HepG2 (cell line): Measurements from ENCODE around the gene GSK3A. TPM values are rescaled to one million over a fixed set of nuclear protein-coding genes. Genes with fewer than 3 reads are reported as not detected.

Source experiments
- ARHGAP35 ChIP-seq: sonication (generic); formaldehyde crosslinking; IDR thresholded peaks from 2 replicates; pipeline ENCODE4 v1.9.0; 2022; ENCODE audit warnings: mild to moderate bottlenecking, inconsistent platforms, moderate library complexity, missing genetic modification reagents, borderline replicate concordance
- ATF1 ChIP-seq: IDR thresholded peaks from 2 replicates; pipeline ENCODE4 v1.6.1; 2016; ENCODE audit warnings: mild to moderate bottlenecking, control low read depth
- GTF3A ChIP-seq: sonication (generic); formaldehyde crosslinking; conservative IDR thresholded peaks from 2 replicates; pipeline ENCODE4 v1.4.0; 2020; ENCODE audit warnings: mild to moderate bottlenecking, missing genetic modification reagents
- HOXA9 ChIP-seq: sonication (generic); formaldehyde crosslinking; IDR thresholded peaks from 2 replicates; pipeline ENCODE4 v1.8.1; 2022; ENCODE audit warnings: missing genetic modification reagents, mild to moderate bottlenecking, moderate library complexity, borderline replicate concordance
- MAF1 ChIP-seq: sonication (generic); formaldehyde crosslinking; IDR thresholded peaks from 2 replicates; pipeline ENCODE4 v1.5.0; 2020; ENCODE audit warnings: missing genetic modification reagents, borderline replicate concordance
- MIER3 ChIP-seq: IDR thresholded peaks from 2 replicates; pipeline ENCODE4 v1.6.1; 2016; ENCODE audit warnings: missing compliant biosample characterization, borderline replicate concordance
- NFE2L2 ChIP-seq: fragments of 150-350 bp; IDR thresholded peaks from 2 replicates; pipeline ENCODE4 v1.6.1; 2014; ENCODE audit warnings: low read length
- ONECUT2 ChIP-seq: sonication (generic); formaldehyde crosslinking; IDR thresholded peaks from 2 replicates; pipeline ENCODE4 v1.4.0; 2020; ENCODE audit warnings: missing genetic modification reagents
- POLR2AphosphoS2 ChIP-seq: IDR thresholded peaks from 2 replicates; pipeline ENCODE4 v1.6.1; 2011; ENCODE audit warnings: low read depth, low read length, improper control_type of control experiment
- RFXANK ChIP-seq: IDR thresholded peaks from 2 replicates; pipeline ENCODE4 v1.6.1; 2016
- RFXAP ChIP-seq: sonication (generic); formaldehyde crosslinking; IDR thresholded peaks from 2 replicates; pipeline ENCODE4 v1.4.0; 2020; ENCODE audit warnings: missing genetic modification reagents, borderline replicate concordance
- SKI ChIP-seq: fragments of 450-650 bp; IDR thresholded peaks from one replicate; pipeline ENCODE4 v1.6.1; 2018; ENCODE audit warnings: mild to moderate bottlenecking; ENCODE audit not compliant: partially characterized antibody
- TSC22D2 ChIP-seq: sonication (generic); formaldehyde crosslinking; IDR thresholded peaks from 2 replicates; pipeline ENCODE4 v1.5.1; 2020; ENCODE audit warnings: missing genetic modification reagents, mild to moderate bottlenecking, borderline replicate concordance
- ZMYM2 ChIP-seq: sonication (generic); formaldehyde crosslinking; IDR thresholded peaks from 2 replicates; pipeline ENCODE4 v1.8.0; 2022; ENCODE audit warnings: mild to moderate bottlenecking, missing genetic modification reagents
- ZNF354B ChIP-seq: sonication (generic); formaldehyde crosslinking; IDR thresholded peaks from 2 replicates; pipeline ENCODE4 v1.8.0; 2022; ENCODE audit warnings: mild to moderate bottlenecking, missing genetic modification reagents
- ZNF619 ChIP-seq: sonication (generic); formaldehyde crosslinking; IDR thresholded peaks from 2 replicates; pipeline ENCODE4 v1.4.0; 2020; ENCODE audit warnings: mild to moderate bottlenecking, missing genetic modification reagents
- ZNF672 ChIP-seq: sonication (generic); formaldehyde crosslinking; IDR thresholded peaks from 2 replicates; pipeline ENCODE4 v1.8.1; 2022; ENCODE audit warnings: missing genetic modification reagents
- ZNF749 ChIP-seq: sonication (generic); formaldehyde crosslinking; IDR thresholded peaks from 2 replicates; pipeline ENCODE4 v1.8.0; 2022; ENCODE audit warnings: mild to moderate bottlenecking, missing genetic modification reagents, moderate library complexity, borderline replicate concordance
- ZNF770 ChIP-seq: sonication (generic); formaldehyde crosslinking; IDR thresholded peaks from 2 replicates; pipeline ENCODE4 v1.5.0; 2020; ENCODE audit warnings: mild to moderate bottlenecking, missing genetic modification reagents
- polyA plus RNA-seq, 8 experiments: library from polyadenylated mRNA; depleted of rRNA in 3 of 8; stranded (reverse) in 7 of 8; unstranded in 1 of 8; fragments of >200 nt; fragmentation: Illumina TruSeq in 4 of 8; extraction: Trizol in 4 of 8; gene quantifications; 2 replicates each; pipeline versions ENCODE4 v1.2.1 to v1.2.3, GENCODE V29; 2011 to 2016; ENCODE audit warnings: low read depth in 4 of 8, missing spikeins in 1 of 8, mixed read lengths in 1 of 8; ENCODE audit not compliant: insufficient read depth in 1 of 8
- total RNA-seq, 5 experiments: library from RNA; depleted of rRNA; stranded (reverse); fragments of >200 nt; fragmentation: Illumina TruSeq; extraction: Trizol; gene quantifications; 2 replicates each; pipeline ENCODE4 v1.2.3, GENCODE V29; 2016; ENCODE audit warnings: low read depth in 1 of 5
- TF ChIP-seq, protein P1 (sequence below), 2 experiments: IDR thresholded peaks; 2 replicates each; pipeline ENCODE4 v1.6.1; 2011 to 2012; ENCODE audit warnings: low read length in 2 of 2, borderline replicate concordance in 1 of 2, low read depth in 1 of 2, mild to moderate bottlenecking in 1 of 2, moderate library complexity in 1 of 2
- TF ChIP-seq, protein P2 (sequence below): sonication (generic); formaldehyde crosslinking; IDR thresholded peaks from 2 replicates; pipeline ENCODE4 v1.4.0; 2020; ENCODE audit warnings: missing genetic modification reagents, borderline replicate concordance

Gene GSK3A
- total and polyA plus RNA-seq, 2 of the 13 experiments (the other 11 are each of a cell fraction or from before 2014, with no cell fraction given) = 16.9 to 52.5 TPM

GRCh38 chr19:42242512-42243409, at the start of gene GSK3A (continued):
- TF ChIP-seq, protein P1, sequence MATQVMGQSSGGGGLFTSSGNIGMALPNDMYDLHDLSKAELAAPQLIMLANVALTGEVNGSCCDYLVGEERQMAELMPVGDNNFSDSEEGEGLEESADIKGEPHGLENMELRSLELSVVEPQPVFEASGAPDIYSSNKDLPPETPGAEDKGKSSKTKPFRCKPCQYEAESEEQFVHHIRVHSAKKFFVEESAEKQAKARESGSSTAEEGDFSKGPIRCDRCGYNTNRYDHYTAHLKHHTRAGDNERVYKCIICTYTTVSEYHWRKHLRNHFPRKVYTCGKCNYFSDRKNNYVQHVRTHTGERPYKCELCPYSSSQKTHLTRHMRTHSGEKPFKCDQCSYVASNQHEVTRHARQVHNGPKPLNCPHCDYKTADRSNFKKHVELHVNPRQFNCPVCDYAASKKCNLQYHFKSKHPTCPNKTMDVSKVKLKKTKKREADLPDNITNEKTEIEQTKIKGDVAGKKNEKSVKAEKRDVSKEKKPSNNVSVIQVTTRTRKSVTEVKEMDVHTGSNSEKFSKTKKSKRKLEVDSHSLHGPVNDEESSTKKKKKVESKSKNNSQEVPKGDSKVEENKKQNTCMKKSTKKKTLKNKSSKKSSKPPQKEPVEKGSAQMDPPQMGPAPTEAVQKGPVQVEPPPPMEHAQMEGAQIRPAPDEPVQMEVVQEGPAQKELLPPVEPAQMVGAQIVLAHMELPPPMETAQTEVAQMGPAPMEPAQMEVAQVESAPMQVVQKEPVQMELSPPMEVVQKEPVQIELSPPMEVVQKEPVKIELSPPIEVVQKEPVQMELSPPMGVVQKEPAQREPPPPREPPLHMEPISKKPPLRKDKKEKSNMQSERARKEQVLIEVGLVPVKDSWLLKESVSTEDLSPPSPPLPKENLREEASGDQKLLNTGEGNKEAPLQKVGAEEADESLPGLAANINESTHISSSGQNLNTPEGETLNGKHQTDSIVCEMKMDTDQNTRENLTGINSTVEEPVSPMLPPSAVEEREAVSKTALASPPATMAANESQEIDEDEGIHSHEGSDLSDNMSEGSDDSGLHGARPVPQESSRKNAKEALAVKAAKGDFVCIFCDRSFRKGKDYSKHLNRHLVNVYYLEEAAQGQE (IDR thresholded peaks at IDR 0.05; ENCODE audit: borderline replicate concordance in 1 of 2, low read depth in 1 of 2, low read length in 2 of 2) = peak in 1 of 2 experiments; percentile 70; a peak in 2 of 4 replicates
- TF ChIP-seq ZNF672 (CRISPR knock-in tag) = no peak
- peak; percentile 16; the same call in 1 of the 2 replicates for TF ChIP-seq RFXANK
- peak; percentile 14 for TF ChIP-seq MIER3
- TF ChIP-seq, protein P2, sequence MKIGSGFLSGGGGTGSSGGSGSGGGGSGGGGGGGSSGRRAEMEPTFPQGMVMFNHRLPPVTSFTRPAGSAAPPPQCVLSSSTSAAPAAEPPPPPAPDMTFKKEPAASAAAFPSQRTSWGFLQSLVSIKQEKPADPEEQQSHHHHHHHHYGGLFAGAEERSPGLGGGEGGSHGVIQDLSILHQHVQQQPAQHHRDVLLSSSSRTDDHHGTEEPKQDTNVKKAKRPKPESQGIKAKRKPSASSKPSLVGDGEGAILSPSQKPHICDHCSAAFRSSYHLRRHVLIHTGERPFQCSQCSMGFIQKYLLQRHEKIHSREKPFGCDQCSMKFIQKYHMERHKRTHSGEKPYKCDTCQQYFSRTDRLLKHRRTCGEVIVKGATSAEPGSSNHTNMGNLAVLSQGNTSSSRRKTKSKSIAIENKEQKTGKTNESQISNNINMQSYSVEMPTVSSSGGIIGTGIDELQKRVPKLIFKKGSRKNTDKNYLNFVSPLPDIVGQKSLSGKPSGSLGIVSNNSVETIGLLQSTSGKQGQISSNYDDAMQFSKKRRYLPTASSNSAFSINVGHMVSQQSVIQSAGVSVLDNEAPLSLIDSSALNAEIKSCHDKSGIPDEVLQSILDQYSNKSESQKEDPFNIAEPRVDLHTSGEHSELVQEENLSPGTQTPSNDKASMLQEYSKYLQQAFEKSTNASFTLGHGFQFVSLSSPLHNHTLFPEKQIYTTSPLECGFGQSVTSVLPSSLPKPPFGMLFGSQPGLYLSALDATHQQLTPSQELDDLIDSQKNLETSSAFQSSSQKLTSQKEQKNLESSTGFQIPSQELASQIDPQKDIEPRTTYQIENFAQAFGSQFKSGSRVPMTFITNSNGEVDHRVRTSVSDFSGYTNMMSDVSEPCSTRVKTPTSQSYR (CRISPR knock-in tag) = no peak
- no peak for TF ChIP-seq MAF1 (CRISPR knock-in tag)
- TF ChIP-seq SKI = peak; percentile 68
- no peak for TF ChIP-seq ZMYM2 (CRISPR knock-in tag)
- TF ChIP-seq ATF1 (CRISPR knock-in tag) = peak; percentile 92
- no peak for TF ChIP-seq ZNF619 (CRISPR knock-in tag)
- TF ChIP-seq POLR2AphosphoS2 = peak; percentile 77; the same call in 1 of the 2 replicates
- TF ChIP-seq HOXA9 (CRISPR knock-in tag) = no peak
- TF ChIP-seq RFXAP (CRISPR knock-in tag) = peak; percentile 53; the same call in 1 of the 2 replicates
- TF ChIP-seq NFE2L2 = no peak
- 0 out of 2 replicates have a peak, but pooled peaks have one; percentile 26 for TF ChIP-seq TSC22D2 (CRISPR knock-in tag)
- TF ChIP-seq ONECUT2 (CRISPR knock-in tag) = no peak
- TF ChIP-seq GTF3A (CRISPR knock-in tag) = 0 out of 2 replicates have a peak, but pooled peaks have one; percentile 11
- no peak for TF ChIP-seq ZNF749
- TF ChIP-seq ZNF770 (CRISPR knock-in tag) = peak; percentile 79
- TF ChIP-seq ZNF354B (CRISPR knock-in tag) = no peak
- no peak for TF ChIP-seq ARHGAP35 (CRISPR knock-in tag)
